GM12892 (cell line): ENCODE results near the gene NDOR1.

ENCODE experiments used
- POLR2A ChIP-seq: IDR thresholded peaks from 2 replicates; pipeline ENCODE4 v1.6.1; 2011; ENCODE audit warnings: low read depth, low read length, control low read depth
- POLR2AphosphoS5 ChIP-seq: IDR thresholded peaks from 2 replicates; pipeline ENCODE4 v1.6.1; 2011; ENCODE audit warnings: low read depth, low read length, control low read depth
- TAF1 ChIP-seq: IDR thresholded peaks from 2 replicates; pipeline ENCODE4 v1.6.1; 2011; ENCODE audit warnings: low read depth, mild to moderate bottlenecking, control low read depth, low read length, borderline replicate concordance

DNA sequence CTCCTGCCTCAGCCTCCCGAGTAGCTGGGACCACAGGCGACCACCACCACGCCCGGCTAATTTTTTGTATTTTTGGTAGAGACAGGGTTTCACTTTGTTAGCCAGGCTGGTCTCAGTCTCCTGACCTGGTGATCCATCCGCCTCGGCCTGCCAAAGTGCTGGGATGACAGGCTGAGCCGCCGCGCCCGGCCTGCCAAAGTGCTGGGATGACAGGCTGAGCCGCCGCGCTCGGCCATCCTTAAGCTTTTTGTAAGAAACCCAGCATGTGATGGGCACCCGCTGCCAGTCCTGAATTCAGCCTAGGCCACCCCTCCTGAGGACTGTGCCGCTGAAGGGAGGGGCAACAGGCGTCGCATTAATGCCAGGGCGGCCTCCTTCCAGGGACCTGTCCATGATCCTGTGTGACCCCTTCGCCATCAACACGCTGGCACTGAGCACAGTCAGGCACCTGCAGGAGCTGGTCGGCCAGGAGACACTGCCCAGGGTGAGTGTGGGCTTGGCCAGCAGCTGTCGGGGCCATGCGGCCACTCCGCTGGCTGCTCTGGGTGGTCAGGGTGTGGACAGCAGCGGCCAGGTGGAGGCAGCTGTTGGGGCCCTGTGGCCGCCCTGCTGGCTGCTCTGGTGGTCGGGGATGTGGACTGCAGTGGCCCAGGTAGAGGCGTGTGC is 60.1 kb downstream of the NDOR1 start:
- TF ChIP-seq POLR2AphosphoS5 (no peak), POLR2A (no peak), TAF1 (no peak)
